H1 (cell line): Measurements from ENCODE around the gene HYCC1. TPM values are rescaled to one million over a fixed set of nuclear protein-coding genes. Genes with fewer than 3 reads are reported as not detected.

Experiments used
- BRCA1 ChIP-seq: IDR thresholded peaks from 2 replicates; pipeline ENCODE4 v1.6.1; 2012; ENCODE audit warnings: low read depth, low read length, improper control_type of control experiment
- CBX5 ChIP-seq: fragments of 300-800, 300-1000 bp; sonication (generic); IDR thresholded peaks from 2 replicates; pipeline ENCODE4 v1.7.1; 2016; ENCODE audit warnings: antibody characterized with exemption, low read length, low read depth
- CTBP2 ChIP-seq: IDR thresholded peaks from 2 replicates; pipeline ENCODE4 v1.7.0; 2011; ENCODE audit warnings: borderline replicate concordance, mild to moderate bottlenecking, moderate library complexity, mixed read lengths, low read length; ENCODE audit not compliant: insufficient read depth, insufficient read length
- SAP30 ChIP-seq: fragments of 300-600 bp; sonication (generic); IDR thresholded peaks from 2 replicates; pipeline ENCODE4 v1.7.1; 2012; ENCODE audit warnings: low read length, moderate library complexity, mild to moderate bottlenecking, inconsistent platforms; ENCODE audit not compliant: insufficient read depth, insufficient replicate concordance
- SIX5 ChIP-seq: IDR thresholded peaks from 2 replicates; pipeline ENCODE4 v1.6.1; 2011; ENCODE audit warnings: mild to moderate bottlenecking, low read depth, low read length
- TBP ChIP-seq: IDR thresholded peaks from 2 replicates; pipeline ENCODE4 v1.6.1; 2011; ENCODE audit warnings: low read depth, low read length, improper control_type of control experiment
- polyA plus RNA-seq, 7 experiments: library from polyadenylated mRNA; depleted of rRNA in 3 of 7; stranded (reverse) in 5 of 7; unstranded in 2 of 7; fragments of >200 nt in 5 of 7; fragments of 200-250 nt in 2 of 7; gene quantifications; 1 replicate in 5 of 7; 2 replicates in 1 of 7; 4 replicates in 1 of 7; pipeline versions ENCODE4 v1.2.1 to v1.2.3, GENCODE V29; 2011 to 2013; ENCODE audit warnings: missing spikeins in 2 of 7, mixed read lengths in 2 of 7
- total RNA-seq: library from RNA; stranded (reverse); fragmentation: NEBNext Ultra II Directional; extraction: Animal tissue kit (Norgen Biotek cat#: 25700); gene quantifications from 2 replicates; pipeline ENCODE4 v1.2.1, GENCODE V29; 2021

Gene HYCC1
- total and polyA plus RNA-seq, 2 of the 8 experiments (the other 6 are each of a cell fraction or from before 2014, with no cell fraction given): 20.2 to 142 TPM

- TF ChIP-seq CTBP2: no peak
- no peak for TF ChIP-seq SIX5
- no peak for TF ChIP-seq CBX5
- TF ChIP-seq SAP30: no peak
- TF ChIP-seq TBP: no peak
- TF ChIP-seq BRCA1: no peak
Observed at GRCh38 chr7:22969010-22969431, 44.9 kb downstream of the HYCC1 start (continued).

Other genes starting within 250 kb of the HYCC1 start
- 389 and 406 TPM in 2 replicates for gene TOMM7, start 191.3 kb downstream of the HYCC1 start, total RNA-seq
- 277 and 508 TPM in 2 replicates for gene TOMM7, start 191.3 kb downstream of the HYCC1 start, polyA plus RNA-seq (2011; rRNA removed)
- gene KLHL7, start 91.7 kb upstream of the HYCC1 start, total RNA-seq: 111 and 115 TPM in 2 replicates
- 44.2 and 65.3 TPM in 2 replicates for gene KLHL7, start 91.7 kb upstream of the HYCC1 start, polyA plus RNA-seq (2011; rRNA removed)
- 27.8 and 31.8 TPM in 2 replicates for gene NUP42, start 167.9 kb upstream of the HYCC1 start, total RNA-seq
- 25.0 and 41.2 TPM in 2 replicates for gene NUP42, start 167.9 kb upstream of the HYCC1 start, polyA plus RNA-seq (2011; rRNA removed)
- 0.52 and 1.1 TPM in 2 replicates for gene GPNMB, start 232.6 kb upstream of the HYCC1 start, total RNA-seq
- 0.61 and 1.4 TPM in 2 replicates for gene GPNMB, start 232.6 kb upstream of the HYCC1 start, polyA plus RNA-seq (2011; rRNA removed)